ENCODE results near the gene MZT2A.
"Not testable (repeated sequence)": the region's sequence is repeated elsewhere in the genome, so short reads cannot be mapped to it uniquely, and the experiment has no call there.

Gene MZT2A

GRCh38 chr2:131451265-131451949 lies 40.8 kb downstream of the MZT2A start:
- DNase-seq (ENCODE audit: low read depth in 3 of 3), result not testable (repeated sequence)

- not testable (repeated sequence) for DNase-seq (ENCODE audit: low read depth in 3 of 3)
Measured at GRCh38 chr2:131447981-131448380, 44.2 kb downstream of the MZT2A start.

- DNase-seq (ENCODE audit: low read depth in 3 of 3), result no peak
Measured at GRCh38 chr2:131445896-131446295, 46.3 kb downstream of the MZT2A start.

GRCh38 chr2:131445515-131445797 lies 46.7 kb downstream of the MZT2A start:
- not testable (repeated sequence) for DNase-seq (ENCODE audit: low read depth in 3 of 3)

GRCh38 chr2:131444736-131445514 lies 47.3 kb downstream of the MZT2A start:
- DNase-seq (ENCODE audit: low read depth in 3 of 3), result not testable (repeated sequence)

GRCh38 chr2:131440742-131441468 lies 51.3 kb downstream of the MZT2A start:
- DNase-seq (ENCODE audit: low read depth in 3 of 3), result not testable (repeated sequence)
